GM18508 (cell line): ENCODE results near the gene KRTAP10-1.

Source experiments
- ATAC-seq: cut with Tn5 transposase; IDR thresholded peaks from one replicate; pipeline ENCODE4 v1.9.1; 2021; ENCODE audit warnings: moderate number of reproducible peaks; ENCODE audit not compliant: insufficient read depth, unreplicated experiment

The KRTAP10-1 gene

GRCh38 chr21:44519346-44520325 is 20.4 kb downstream of the KRTAP10-1 start:
- no peak for ATAC-seq

GRCh38 chr21:44518686-44519085 is 21.3 kb downstream of the KRTAP10-1 start:
- no peak for ATAC-seq

GRCh38 chr21:44517175-44517899 is 22.7 kb downstream of the KRTAP10-1 start:
- peak; percentile 82 for ATAC-seq

GRCh38 chr21:44516828-44517174 is 23.2 kb downstream of the KRTAP10-1 start:
- ATAC-seq = no peak

- no peak for ATAC-seq
These were observed 23.7 kb downstream of the KRTAP10-1 start for GRCh38 chr21:44516342-44516741.

GRCh38 chr21:44515359-44516165 is 24.4 kb downstream of the KRTAP10-1 start:
- ATAC-seq = no peak

GRCh38 chr21:44514746-44515358 is 25.1 kb downstream of the KRTAP10-1 start:
- no peak for ATAC-seq

GRCh38 chr21:44514218-44514520 is 25.8 kb downstream of the KRTAP10-1 start:
- ATAC-seq = no peak

GRCh38 chr21:44513389-44514217 is 26.4 kb downstream of the KRTAP10-1 start:
- ATAC-seq = no peak

- ATAC-seq = no peak
These were observed 27.3 kb downstream of the KRTAP10-1 start for GRCh38 chr21:44512496-44513388.

- no peak for ATAC-seq
These were observed 28.1 kb downstream of the KRTAP10-1 start for GRCh38 chr21:44511938-44512275.

- no peak for ATAC-seq
These were observed 28.6 kb downstream of the KRTAP10-1 start for GRCh38 chr21:44511219-44511937.

GRCh38 chr21:44510508-44511218 is 29.3 kb downstream of the KRTAP10-1 start:
- no peak for ATAC-seq

GRCh38 chr21:44510109-44510507 is 29.9 kb downstream of the KRTAP10-1 start:
- no peak for ATAC-seq

GRCh38 chr21:44509539-44509938 is 30.5 kb downstream of the KRTAP10-1 start:
- ATAC-seq = no peak

- ATAC-seq = no peak
These were observed 31.1 kb downstream of the KRTAP10-1 start for GRCh38 chr21:44508711-44509445.

GRCh38 chr21:44508426-44508710 is 31.6 kb downstream of the KRTAP10-1 start:
- no peak for ATAC-seq
